Measurements from ENCODE around the gene ATF3. TPM values are rescaled to one million over a fixed set of nuclear protein-coding genes. Genes with fewer than 3 reads are reported as not detected.

ATF3 gene
- total RNA-seq, 1 experiment from 2014 or later, result 43.2 TPM

- ATAC-seq (no peak), DNase-seq (ENCODE audit: low read depth, low spot score) (no peak)
- H3K27me3 ChIP-seq (ENCODE audit: insufficient read depth, low read length), result no peaks in the 10 kb centered on the region
- POLR2A ChIA-PET, result interaction anchor here (4.1 kb wide), 1 partner anchor 14 kb away, joined by 18 read pairs; the partner anchor contains the start of gene ATF3
- H2AFZ ChIP-seq (ENCODE audit: low read depth, low read length, poor library complexity, severe bottlenecking), result no peak overlapping the region
- no peaks in the 10 kb centered on the region for H4K20me1 ChIP-seq (ENCODE audit: insufficient read depth)
- H3K36me3 ChIP-seq (ENCODE audit: control insufficient read depth in 1 of 2, insufficient read depth in 2 of 2, low read length in 2 of 2), result peaks cover 12 to 20% of the 10 kb centered on the region in 2 experiments
- H3K79me2 ChIP-seq (ENCODE audit: insufficient read depth, low read length), result no peaks in the 10 kb centered on the region
- RAD21 ChIA-PET (ENCODE audit: low non-redundant PET in 1 of 2, low total read pairs in 2 of 2, uncharacterized antibody in 2 of 2, unreplicated experiment in 2 of 2), result no interaction called here
- no peaks in the 10 kb centered on the region for H3K4me1 ChIP-seq (ENCODE audit: control insufficient read depth in 1 of 2, insufficient read depth in 2 of 2, low read length in 2 of 2)
- H3K4me3 ChIP-seq (replicated peaks in 1 of 2; ENCODE audit: low read depth in 1 of 2, low read length in 2 of 2), result no peak overlapping the region
- TF ChIP-seq JUND (IDR thresholded peaks at IDR 0.05) (0 out of 2 replicates have a peak, but pooled peaks have one; percentile 3), ELF1 (IDR thresholded peaks at IDR 0.05; ENCODE audit: borderline replicate concordance, low read depth) (no peak)
- intact Hi-C loops (cut with micrococcal nuclease), result no loop called here
- BruUV-seq (replicated peaks), result no TSS peak
- CTCF ChIA-PET, result interaction anchor here (1.1 to 1.9 kb wide), 2 partner anchors 42 to 145 kb away, joined by 3 to 6 read pairs; no protein-coding TSS in a partner anchor
- no peaks in the 10 kb centered on the region for H3K9me2 ChIP-seq (ENCODE audit: insufficient read depth)
- H3K27ac ChIP-seq (ENCODE audit: low read depth, low read length), result no peak overlapping the region
- no peak overlapping the region for H3K4me2 ChIP-seq (ENCODE audit: low read length)
- H3K9me3 ChIP-seq (ENCODE audit: control insufficient read depth in 1 of 2, insufficient read depth in 1 of 2, low read depth in 1 of 2, low read length in 2 of 2), result no peaks in the 10 kb centered on the region
- H3K9ac ChIP-seq (ENCODE audit: low read length), result no peak overlapping the region
Measured at GRCh38 chr1:212622467-212622866, 13.9 kb downstream of the ATF3 start.

DNA sequence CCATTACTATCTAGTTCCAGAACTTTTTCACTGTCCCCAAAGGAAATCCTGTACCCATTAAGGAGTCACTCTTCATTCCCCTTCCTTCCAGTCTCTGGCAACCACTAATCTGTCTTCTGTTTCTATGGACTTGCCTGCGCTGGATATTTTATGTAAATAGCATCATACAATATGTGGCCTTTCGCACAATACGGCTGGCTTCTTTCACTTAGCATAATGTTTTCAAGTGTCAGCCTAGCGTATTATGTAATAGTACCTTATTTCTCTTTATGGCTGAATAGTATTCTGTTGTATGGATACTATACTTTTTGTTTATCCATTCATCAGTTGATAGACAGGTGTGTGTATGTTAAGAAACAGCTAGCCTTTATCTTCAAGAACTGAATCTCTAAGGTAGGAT, 14.3 kb downstream of the ATF3 start:
- ChIA-PET POLR2A (interaction anchor here (4.1 kb wide), 1 partner anchor 14 kb away, joined by 18 read pairs; the partner anchor contains the start of gene ATF3), RAD21 (ENCODE audit: low non-redundant PET in 1 of 2, low total read pairs in 2 of 2, uncharacterized antibody in 2 of 2, unreplicated experiment in 2 of 2) (no interaction called here), CTCF (interaction anchor here (1.9 kb wide), 1 partner anchor 146 kb away, joined by 6 read pairs; no protein-coding TSS in a partner anchor)
- no peaks in the 10 kb centered on the region for H3K9me3 ChIP-seq (ENCODE audit: control insufficient read depth in 1 of 2, insufficient read depth in 1 of 2, low read depth in 1 of 2, low read length in 2 of 2)
- no peaks in the 10 kb centered on the region for H3K9me2 ChIP-seq (ENCODE audit: insufficient read depth)
- DNase-seq (ENCODE audit: low read depth, low spot score), result no peak
- no peak for ATAC-seq
- H3K9ac ChIP-seq (ENCODE audit: low read length), result no peak overlapping the region
- H3K36me3 ChIP-seq (ENCODE audit: control insufficient read depth in 1 of 2, insufficient read depth in 2 of 2, low read length in 2 of 2), result peaks cover 12 to 18% of the 10 kb centered on the region in 2 experiments
- H3K4me2 ChIP-seq (ENCODE audit: low read length), result no peak overlapping the region
- H3K4me3 ChIP-seq (replicated peaks in 1 of 2; ENCODE audit: low read depth in 1 of 2, low read length in 2 of 2), result no peak overlapping the region
- H4K20me1 ChIP-seq (ENCODE audit: insufficient read depth), result no peaks in the 10 kb centered on the region
- no peak overlapping the region for H2AFZ ChIP-seq (ENCODE audit: low read depth, low read length, poor library complexity, severe bottlenecking)
- no peak overlapping the region for H3K27ac ChIP-seq (ENCODE audit: low read depth, low read length)
- no TSS peak for BruUV-seq (replicated peaks)
- no peaks in the 10 kb centered on the region for H3K79me2 ChIP-seq (ENCODE audit: insufficient read depth, low read length)
- intact Hi-C loops (cut with micrococcal nuclease), result no loop called here
- no peak for TF ChIP-seq POLR2AphosphoS5 (IDR thresholded peaks at IDR 0.05; ENCODE audit: low read depth, low read length)
- TF ChIP-seq ZFX (IDR thresholded peaks at IDR 0.05), result no peak
- TF ChIP-seq, protein P1, sequence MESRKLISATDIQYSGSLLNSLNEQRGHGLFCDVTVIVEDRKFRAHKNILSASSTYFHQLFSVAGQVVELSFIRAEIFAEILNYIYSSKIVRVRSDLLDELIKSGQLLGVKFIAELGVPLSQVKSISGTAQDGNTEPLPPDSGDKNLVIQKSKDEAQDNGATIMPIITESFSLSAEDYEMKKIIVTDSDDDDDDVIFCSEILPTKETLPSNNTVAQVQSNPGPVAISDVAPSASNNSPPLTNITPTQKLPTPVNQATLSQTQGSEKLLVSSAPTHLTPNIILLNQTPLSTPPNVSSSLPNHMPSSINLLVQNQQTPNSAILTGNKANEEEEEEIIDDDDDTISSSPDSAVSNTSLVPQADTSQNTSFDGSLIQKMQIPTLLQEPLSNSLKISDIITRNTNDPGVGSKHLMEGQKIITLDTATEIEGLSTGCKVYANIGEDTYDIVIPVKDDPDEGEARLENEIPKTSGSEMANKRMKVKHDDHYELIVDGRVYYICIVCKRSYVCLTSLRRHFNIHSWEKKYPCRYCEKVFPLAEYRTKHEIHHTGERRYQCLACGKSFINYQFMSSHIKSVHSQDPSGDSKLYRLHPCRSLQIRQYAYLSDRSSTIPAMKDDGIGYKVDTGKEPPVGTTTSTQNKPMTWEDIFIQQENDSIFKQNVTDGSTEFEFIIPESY (IDR thresholded peaks at IDR 0.05; ENCODE audit: extremely low read depth, insufficient replicate concordance, low read length), result no peak
- TF ChIP-seq, protein P2, sequence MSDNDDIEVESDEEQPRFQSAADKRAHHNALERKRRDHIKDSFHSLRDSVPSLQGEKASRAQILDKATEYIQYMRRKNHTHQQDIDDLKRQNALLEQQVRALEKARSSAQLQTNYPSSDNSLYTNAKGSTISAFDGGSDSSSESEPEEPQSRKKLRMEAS (IDR thresholded peaks at IDR 0.05), result no peak
- TF ChIP-seq SP1 (IDR thresholded peaks at IDR 0.05; ENCODE audit: low read depth), result no peak
- no peak for TF ChIP-seq ZNF274 (IDR thresholded peaks at IDR 0.05; ENCODE audit: low read depth, low read length)
- no peak for TF ChIP-seq EZH2 (IDR thresholded peaks at IDR 0.05)
- TF ChIP-seq FOSL1 (IDR thresholded peaks at IDR 0.05; ENCODE audit: low read depth), result no peak
- TF ChIP-seq, protein P3, sequence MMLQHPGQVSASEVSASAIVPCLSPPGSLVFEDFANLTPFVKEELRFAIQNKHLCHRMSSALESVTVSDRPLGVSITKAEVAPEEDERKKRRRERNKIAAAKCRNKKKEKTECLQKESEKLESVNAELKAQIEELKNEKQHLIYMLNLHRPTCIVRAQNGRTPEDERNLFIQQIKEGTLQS (IDR thresholded peaks at IDR 0.05), result no peak
- TF ChIP-seq CBX3 (IDR thresholded peaks at IDR 0.05; ENCODE audit: low read depth), result no peak
- TF ChIP-seq JUND (IDR thresholded peaks at IDR 0.05), result no peak
- TF ChIP-seq EZH2phosphoT487 (IDR thresholded peaks at IDR 0.05; ENCODE audit: borderline replicate concordance), result no peak
- no peak for TF ChIP-seq TCF7L2 (IDR thresholded peaks at IDR 0.05; ENCODE audit: borderline replicate concordance, extremely low read depth, insufficient read depth, insufficient read length)
- no peak for TF ChIP-seq SRF (IDR thresholded peaks at IDR 0.05; ENCODE audit: low read depth)
- TF ChIP-seq RAD21 (IDR thresholded peaks at IDR 0.05; ENCODE audit: low read depth), result no peak
- TF ChIP-seq EGR1 (IDR thresholded peaks at IDR 0.05; ENCODE audit: low read depth), result no peak
- no peak for TF ChIP-seq SIN3A (IDR thresholded peaks at IDR 0.05; ENCODE audit: low read depth)
- no peak for TF ChIP-seq CEBPB (IDR thresholded peaks at IDR 0.05; ENCODE audit: low read depth)
- no peaks in the 10 kb centered on the region for H3K27me3 ChIP-seq (ENCODE audit: insufficient read depth, low read length)
- H3K4me1 ChIP-seq (ENCODE audit: control insufficient read depth in 1 of 2, insufficient read depth in 2 of 2, low read length in 2 of 2), result no peaks in the 10 kb centered on the region
